ENCODE data around the gene B3GNT8.

GRCh38 chr19:41445575-41445974 lies 18.4 kb upstream of the B3GNT8 start:
- TF ChIP-seq CTCF (IDR thresholded peaks at IDR 0.05) (no peak), EZH2 (IDR thresholded peaks at IDR 0.05) (no peak)

Data from neural progenitor cell (in vitro differentiated cells).